Adrenal gland (tissue), 12 donors: ENCODE results near the gene TUBA8. TPM values are rescaled to one million over a fixed set of nuclear protein-coding genes. Genes with fewer than 3 reads are reported as not detected.
"Not testable (repeated sequence)": the region's sequence is repeated elsewhere in the genome, so short reads cannot be mapped to it uniquely, and the experiment has no call there.

Experiments used
- DNase-seq, 7 donors: peaks; one replicate each; pipeline ENCODE4 v3.0.0-alpha.2; 2019 to 2020
- H3K27ac ChIP-seq, 5 donors: fragments of 200-600 bp; sonication (generic) in 4 of 5; 1 replicate in 3 of 5; 2 replicates in 2 of 5; pipeline versions ENCODE4 v1.5.1 to v1.8.0; 2016 to 2020; ENCODE audit warnings: mild to moderate bottlenecking in 1 of 5
- H3K27me3 ChIP-seq: fragments of 200-600 bp; 2 replicates; pipeline ENCODE4 v1.8.0; 2021
- H3K36me3 ChIP-seq, 2 donors: fragments of 200-600 bp; replicated peaks in 1 of 2; 1 replicate in 1 of 2; 2 replicates in 1 of 2; pipeline versions ENCODE4 v1.5.1 to v1.8.0; 2018 to 2022
- H3K4me1 ChIP-seq, 2 donors: fragments of 200-600 bp; replicated peaks in 1 of 2; 1 replicate in 1 of 2; 2 replicates in 1 of 2; pipeline versions ENCODE4 v1.5.1 to v1.8.0; 2018 to 2021
- H3K4me3 ChIP-seq, 4 donors: fragments of 200-600 bp; sonication (generic) in 3 of 4; one replicate each; pipeline ENCODE4 v1.5.1; 2016 to 2018
- H3K9me3 ChIP-seq, 3 donors: fragments of 200-600 bp; sonication (generic) in 1 of 3; replicated peaks in 1 of 3; 1 replicate in 2 of 3; 2 replicates in 1 of 3; pipeline versions ENCODE4 v1.5.1 to v1.8.0; 2016 to 2021
- POLR2A ChIP-seq, 2 donors: fragments of 450-650 bp; IDR thresholded peaks; one replicate each; pipeline ENCODE4 v1.6.1; 2017; ENCODE audit warnings: antibody characterized with exemption in 2 of 2, mild to moderate bottlenecking in 2 of 2, moderate library complexity in 1 of 2
- WGBS, 4 donors: extraction: QIAGEN DNeasy Blood & Tissue Kit in 2 of 4; methylation state at CpG; one replicate each; pipeline versions ENCODE4 v1.1.5 to v1.1.7; 2013 to 2017; 5-methylcytosine and 5-hydroxymethylcytosine counted together
- intact Hi-C, 2 donors: fragments of 100-400 bp; cut with DNase I; formaldehyde crosslinking; loops; one replicate each; pipeline versions ENCODE4 v1.14.1 to v1.15.0; 2022 to 2023
- polyA plus RNA-seq, 3 donors: library from polyadenylated mRNA; stranded (reverse); fragments of 200-250 nt in 2 of 3; fragments of 350-450 nt in 1 of 3; fragmentation: Illumina TruSeq in 1 of 3; extraction: RNeasy Lipid Tissue Mini Kit (QIAGEN cat#74804) in 1 of 3; gene quantifications; one replicate each; pipeline ENCODE4 v1.2.3, GENCODE V29; 2013 to 2014
- total RNA-seq, 9 donors: library from RNA; depleted of rRNA in 4 of 9; stranded (reverse); fragments of >200 nt in 4 of 9; fragments of 120-200 nt in 1 of 9; fragmentation: NEBNext Ultra II Directional in 1 of 9; extraction: Animal tissue kit (Norgen Biotek cat#: 25700) in 1 of 9; gene quantifications; one replicate each; pipeline versions ENCODE4 v1.1.0 to v1.2.4, GENCODE V29; 2013 to 2023
- TF ChIP-seq, protein P1 (sequence below), 6 experiments: fragments of 450-650 bp in 4 of 6; fragments of 200-600 bp in 2 of 6; sonication (generic) in 1 of 6; IDR thresholded peaks; 1 replicate in 5 of 6; 2 replicates in 1 of 6; pipeline versions ENCODE4 v1.5.1 to v1.8.0; 2016 to 2021; ENCODE audit warnings: antibody characterized with exemption in 6 of 6, mild to moderate bottlenecking in 2 of 6, moderate library complexity in 1 of 6
- donor health status: healthy with polysubstance abuse.
- donor health status: Bipolar disorder and iron deficiency.
- donor health status: DM: yes; HTN: yes; CAD: no.
- donor health status: DM: no; HTN: no; CAD: no.
- donor health status: DM: no; HTN: no; CAD: no.
- donor health status: DM: yes; HTN: yes; CAD: no.

Gene TUBA8
- total and polyA plus RNA-seq, 12 donors, result 0.65 to 4.3 (median 1.8) TPM

DNA sequence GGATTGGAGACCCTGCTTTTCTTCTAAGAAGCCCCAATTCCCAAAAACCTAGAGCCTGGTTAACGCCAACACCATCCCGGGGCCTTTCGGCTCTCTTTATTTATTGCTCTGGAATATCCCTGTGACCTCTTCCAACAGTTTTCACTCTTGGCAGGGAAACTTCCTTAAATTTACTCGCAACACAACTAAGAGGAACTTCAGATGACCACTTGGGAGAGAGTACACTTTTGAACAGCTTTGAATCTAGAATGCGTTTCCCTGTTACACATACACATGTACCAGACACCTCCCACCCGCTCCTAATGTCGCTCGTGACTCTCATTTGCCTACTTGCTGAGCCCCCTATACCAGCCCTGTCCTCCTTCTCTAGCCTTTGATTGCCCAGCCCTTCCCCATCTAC, 19.4 kb downstream of the TUBA8 start:
- no peak overlapping the region for H3K27ac ChIP-seq
- DNase-seq, result no peak
- H3K36me3 ChIP-seq, result no peaks in the 10 kb centered on the region
- H3K27me3 ChIP-seq, result no peaks in the 10 kb centered on the region
- H3K9me3 ChIP-seq, result no peaks in the 10 kb centered on the region
- intact Hi-C loops, result no loop called here
- no peak overlapping the region for H3K4me3 ChIP-seq
- 74 to 85% (median 83%) methylated on average over 8 of the region's 8 CpGs for WGBS, 4 donors
- TF ChIP-seq, protein P1, sequence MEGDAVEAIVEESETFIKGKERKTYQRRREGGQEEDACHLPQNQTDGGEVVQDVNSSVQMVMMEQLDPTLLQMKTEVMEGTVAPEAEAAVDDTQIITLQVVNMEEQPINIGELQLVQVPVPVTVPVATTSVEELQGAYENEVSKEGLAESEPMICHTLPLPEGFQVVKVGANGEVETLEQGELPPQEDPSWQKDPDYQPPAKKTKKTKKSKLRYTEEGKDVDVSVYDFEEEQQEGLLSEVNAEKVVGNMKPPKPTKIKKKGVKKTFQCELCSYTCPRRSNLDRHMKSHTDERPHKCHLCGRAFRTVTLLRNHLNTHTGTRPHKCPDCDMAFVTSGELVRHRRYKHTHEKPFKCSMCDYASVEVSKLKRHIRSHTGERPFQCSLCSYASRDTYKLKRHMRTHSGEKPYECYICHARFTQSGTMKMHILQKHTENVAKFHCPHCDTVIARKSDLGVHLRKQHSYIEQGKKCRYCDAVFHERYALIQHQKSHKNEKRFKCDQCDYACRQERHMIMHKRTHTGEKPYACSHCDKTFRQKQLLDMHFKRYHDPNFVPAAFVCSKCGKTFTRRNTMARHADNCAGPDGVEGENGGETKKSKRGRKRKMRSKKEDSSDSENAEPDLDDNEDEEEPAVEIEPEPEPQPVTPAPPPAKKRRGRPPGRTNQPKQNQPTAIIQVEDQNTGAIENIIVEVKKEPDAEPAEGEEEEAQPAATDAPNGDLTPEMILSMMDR (IDR thresholded peaks at IDR 0.05), result no peak
- no peak for TF ChIP-seq POLR2A (IDR thresholded peaks at IDR 0.05)
- H3K4me1 ChIP-seq, result no peaks in the 10 kb centered on the region

DNA sequence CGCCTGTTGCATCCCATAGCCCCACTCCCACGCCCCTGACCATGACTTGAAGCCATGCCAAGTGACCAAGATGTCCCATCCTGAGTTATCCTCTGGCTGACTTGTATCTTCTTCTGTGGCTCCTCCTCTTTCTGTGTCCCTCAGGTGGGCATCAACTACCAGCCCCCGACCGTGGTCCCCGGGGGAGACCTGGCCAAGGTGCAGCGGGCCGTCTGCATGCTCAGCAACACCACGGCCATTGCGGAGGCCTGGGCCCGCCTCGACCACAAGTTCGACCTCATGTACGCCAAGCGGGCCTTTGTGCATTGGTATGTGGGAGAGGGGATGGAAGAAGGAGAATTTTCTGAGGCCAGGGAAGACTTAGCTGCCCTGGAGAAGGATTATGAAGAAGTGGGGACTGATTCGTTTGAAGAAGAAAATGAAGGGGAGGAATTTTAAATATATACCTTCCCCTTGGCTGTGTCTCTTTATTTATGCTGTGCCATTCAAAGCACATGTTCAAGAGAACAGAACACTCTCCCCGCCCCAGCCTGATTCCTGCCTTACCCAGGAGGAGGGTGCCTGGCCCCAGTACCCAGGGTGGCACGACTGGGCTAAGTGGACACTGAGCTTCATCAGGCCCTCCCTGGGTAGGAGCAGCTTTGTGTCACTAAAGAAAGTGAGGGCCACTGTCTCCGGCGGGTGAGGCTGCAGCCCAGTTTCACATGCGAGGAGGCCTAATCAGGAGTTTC, 20.3 kb downstream of the TUBA8 start:
- Histone ChIP-seq H3K4me1 (no peaks in the 10 kb centered on the region), H3K27ac (no peak overlapping the region), H3K36me3 (no peaks in the 10 kb centered on the region), H3K27me3 (no peaks in the 10 kb centered on the region), H3K4me3 (no peak overlapping the region), H3K9me3 (no peaks in the 10 kb centered on the region)
- peak in 1 of 7 donors; percentile 43 for DNase-seq
- intact Hi-C loops, result no loop called here
- no peak for TF ChIP-seq POLR2A (IDR thresholded peaks at IDR 0.05)
- TF ChIP-seq, protein P1 (IDR thresholded peaks at IDR 0.05), result no peak
- 93 to 94% (median 93%) methylated on average over 17 to 20 of the region's 20 CpGs for WGBS, 4 donors

DNA sequence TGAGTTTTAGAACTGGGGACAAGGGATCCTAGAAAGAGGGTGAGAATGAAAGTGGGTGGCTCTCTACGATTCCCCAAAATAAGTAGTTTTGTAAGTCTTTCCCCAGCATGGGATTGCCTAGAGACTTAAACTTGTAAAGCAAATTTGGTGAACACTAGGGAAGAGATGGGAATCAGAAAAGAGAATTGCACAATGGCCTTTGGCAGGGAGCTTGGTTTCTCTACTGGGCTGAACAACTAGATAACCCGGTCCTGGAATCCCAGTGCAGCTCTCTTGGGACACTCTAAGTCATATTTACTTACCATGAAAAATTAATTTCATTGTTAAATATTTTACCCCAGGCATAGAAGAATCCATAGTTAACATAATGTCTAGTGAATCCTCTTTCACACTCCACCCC, 22.8 kb downstream of the TUBA8 start:
- no peaks in the 10 kb centered on the region for H3K36me3 ChIP-seq
- no peak for TF ChIP-seq POLR2A (IDR thresholded peaks at IDR 0.05)
- TF ChIP-seq, protein P1 (IDR thresholded peaks at IDR 0.05), result no peak
- peak in 2 of 7 donors; percentile 28 to 61 for DNase-seq
- 63 to 72% (median 66%) methylated on average over 2 of the region's 2 CpGs for WGBS, 4 donors
- no peaks in the 10 kb centered on the region for H3K9me3 ChIP-seq
- no peaks in the 10 kb centered on the region for H3K27me3 ChIP-seq
- no peak overlapping the region for H3K4me3 ChIP-seq
- H3K27ac ChIP-seq, result no peak overlapping the region
- intact Hi-C loops, result no loop called here
- no peaks in the 10 kb centered on the region for H3K4me1 ChIP-seq

DNA sequence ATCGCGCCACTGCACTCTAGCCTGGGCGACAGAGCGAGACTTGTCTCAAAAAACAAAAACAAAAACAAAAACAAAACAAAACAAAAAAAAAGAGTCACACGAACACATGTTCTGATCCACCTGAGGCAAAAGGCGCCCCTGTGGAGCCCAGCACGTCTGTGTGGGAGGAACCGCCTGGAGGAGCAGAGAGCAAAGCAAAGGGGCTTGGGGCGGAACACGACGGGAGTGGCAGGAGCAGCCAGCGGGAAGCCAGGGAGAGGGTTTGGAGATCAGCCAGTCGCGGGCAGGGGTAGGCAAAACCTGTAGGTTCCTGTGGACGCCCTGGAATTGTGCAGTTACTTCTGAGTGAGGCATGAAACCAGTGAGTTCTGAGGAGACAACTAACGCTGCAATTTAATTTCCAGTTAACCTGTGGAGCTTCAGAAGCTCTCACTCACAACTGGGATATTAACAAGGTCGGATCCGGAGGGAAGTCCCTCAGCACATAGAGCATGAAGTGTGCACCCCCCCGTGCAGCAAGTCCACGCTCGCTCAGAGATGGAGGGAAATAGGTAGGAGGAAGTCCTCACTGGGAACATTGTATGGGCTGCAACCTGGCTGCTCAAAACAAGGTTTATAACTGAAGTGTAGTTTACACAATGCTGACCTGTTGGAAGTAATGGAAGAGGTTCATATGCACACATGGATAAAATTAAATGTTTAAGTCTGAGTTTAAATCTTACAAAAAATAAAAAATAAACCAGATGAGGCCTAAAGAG, 26.1 kb downstream of the TUBA8 start:
- Histone ChIP-seq H3K27me3 (no peaks in the 10 kb centered on the region), H3K36me3 (no peaks in the 10 kb centered on the region), H3K9me3 (no peaks in the 10 kb centered on the region), H3K27ac (no peak overlapping the region), H3K4me3 (no peak overlapping the region), H3K4me1 (no peaks in the 10 kb centered on the region)
- DNase-seq, result no peak
- intact Hi-C loops, result no loop called here
- no peak for TF ChIP-seq POLR2A (IDR thresholded peaks at IDR 0.05)
- TF ChIP-seq, protein P1 (IDR thresholded peaks at IDR 0.05), result no peak
- 91 to 95% (median 93%) methylated on average over 21 of the region's 21 CpGs for WGBS, 4 donors

DNA sequence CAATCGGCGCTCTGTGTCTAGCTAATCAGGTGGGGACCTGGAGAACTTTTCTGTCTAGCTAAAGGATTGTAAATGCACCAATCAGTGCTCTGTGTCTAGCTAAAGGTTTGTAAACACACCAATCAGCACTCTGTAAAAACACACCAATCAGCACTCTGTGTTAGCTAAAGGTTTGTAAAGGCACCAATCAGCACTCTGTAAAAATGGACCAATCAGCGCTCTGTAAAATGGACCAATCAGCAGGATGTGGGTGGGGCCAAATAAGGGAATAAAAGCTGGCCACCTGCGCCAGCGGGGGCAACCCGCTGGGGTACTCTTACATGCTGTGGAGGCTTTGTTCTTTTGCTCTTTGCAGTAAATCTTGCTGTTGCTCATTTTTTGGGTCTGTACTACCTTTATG, 30.4 kb downstream of the TUBA8 start:
- H3K27me3 ChIP-seq, H3K4me3 ChIP-seq, H3K9me3 ChIP-seq, DNase-seq, H3K36me3 ChIP-seq, H3K4me1 ChIP-seq, intact Hi-C loops, H3K27ac ChIP-seq: not testable (repeated sequence)
- WGBS, 4 donors, result 94 to 98% (median 96%) methylated on average over 6 of the region's 6 CpGs
